ENCODE measurements around the gene WNT10A.

Gene WNT10A

DNA sequence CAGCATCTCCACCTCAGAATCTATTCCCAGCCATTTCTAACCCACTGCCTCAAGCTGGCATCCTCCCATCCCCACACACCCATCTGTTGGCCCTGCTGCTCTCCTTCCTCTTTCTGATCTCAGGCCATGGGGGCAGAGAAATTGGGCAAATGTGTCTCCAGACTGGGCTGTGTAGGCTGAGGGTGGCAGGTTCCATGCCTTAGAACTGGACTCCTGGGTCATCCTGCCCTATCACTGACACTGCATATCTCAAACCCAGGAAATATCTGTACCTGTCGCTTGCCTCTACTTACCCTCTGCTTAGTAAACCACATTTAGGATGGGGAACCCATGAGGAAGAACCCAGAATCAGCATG is 1.8 kb downstream of the WNT10A start:
- Histone ChIP-seq H3K27ac (no peak overlapping the region), H3K4me3 (no peak overlapping the region)
- TF ChIP-seq, protein P1, sequence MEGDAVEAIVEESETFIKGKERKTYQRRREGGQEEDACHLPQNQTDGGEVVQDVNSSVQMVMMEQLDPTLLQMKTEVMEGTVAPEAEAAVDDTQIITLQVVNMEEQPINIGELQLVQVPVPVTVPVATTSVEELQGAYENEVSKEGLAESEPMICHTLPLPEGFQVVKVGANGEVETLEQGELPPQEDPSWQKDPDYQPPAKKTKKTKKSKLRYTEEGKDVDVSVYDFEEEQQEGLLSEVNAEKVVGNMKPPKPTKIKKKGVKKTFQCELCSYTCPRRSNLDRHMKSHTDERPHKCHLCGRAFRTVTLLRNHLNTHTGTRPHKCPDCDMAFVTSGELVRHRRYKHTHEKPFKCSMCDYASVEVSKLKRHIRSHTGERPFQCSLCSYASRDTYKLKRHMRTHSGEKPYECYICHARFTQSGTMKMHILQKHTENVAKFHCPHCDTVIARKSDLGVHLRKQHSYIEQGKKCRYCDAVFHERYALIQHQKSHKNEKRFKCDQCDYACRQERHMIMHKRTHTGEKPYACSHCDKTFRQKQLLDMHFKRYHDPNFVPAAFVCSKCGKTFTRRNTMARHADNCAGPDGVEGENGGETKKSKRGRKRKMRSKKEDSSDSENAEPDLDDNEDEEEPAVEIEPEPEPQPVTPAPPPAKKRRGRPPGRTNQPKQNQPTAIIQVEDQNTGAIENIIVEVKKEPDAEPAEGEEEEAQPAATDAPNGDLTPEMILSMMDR (IDR thresholded peaks at IDR 0.05) = no peak
- DNase-seq (ENCODE audit: low spot score) = no peak

DNA sequence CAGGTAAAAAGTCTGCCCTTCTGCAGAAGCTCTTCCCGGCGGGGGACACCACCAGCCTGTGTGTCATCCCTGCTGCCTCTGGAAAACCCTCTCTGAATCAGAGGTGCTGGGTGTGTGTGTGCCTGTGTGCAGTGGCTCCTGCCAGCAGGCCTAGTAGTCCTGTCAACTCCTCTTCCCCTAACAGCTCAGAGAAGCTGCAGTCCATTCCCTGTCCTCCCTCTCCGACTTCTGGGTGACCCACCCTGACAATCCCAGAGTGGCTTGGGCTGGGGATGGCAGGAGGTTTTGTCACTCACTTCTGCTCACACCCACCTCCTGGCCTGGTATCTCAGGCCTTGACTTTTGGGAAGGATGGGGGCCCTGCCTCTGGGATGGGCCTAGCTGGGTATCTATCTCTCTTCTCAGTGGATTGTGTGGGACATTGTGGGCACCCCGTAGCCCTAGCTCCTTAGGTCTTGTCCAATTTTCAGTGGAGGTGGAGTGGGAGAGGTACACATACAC is 2.3 kb downstream of the WNT10A start:
- no peak for DNase-seq (ENCODE audit: low spot score)
- TF ChIP-seq, protein P1 (IDR thresholded peaks at IDR 0.05) = no peak
- Histone ChIP-seq H3K27ac (no peak overlapping the region), H3K4me3 (peak overlapping the region; percentile 67)

- H3K4me3 ChIP-seq = peak overlapping the region; percentile 67
- TF ChIP-seq, protein P1 (IDR thresholded peaks at IDR 0.05) = no peak
- no peak for DNase-seq (ENCODE audit: low spot score)
- H3K27ac ChIP-seq = no peak overlapping the region
Measured at GRCh38 chr2:218883491-218884490, 3.1 kb downstream of the WNT10A start.

- no peak for DNase-seq (ENCODE audit: low spot score)
- no peak overlapping the region for H3K27ac ChIP-seq
- no peak overlapping the region for H3K4me3 ChIP-seq
- TF ChIP-seq, protein P1 (IDR thresholded peaks at IDR 0.05) = no peak
Measured at GRCh38 chr2:218884519-218884918, 3.9 kb downstream of the WNT10A start.

GRCh38 chr2:218885981-218886947 is 5.6 kb downstream of the WNT10A start:
- TF ChIP-seq, protein P1 (IDR thresholded peaks at IDR 0.05) = no peak
- H3K4me3 ChIP-seq = no peak overlapping the region
- DNase-seq (ENCODE audit: low spot score) = no peak
- H3K27ac ChIP-seq = no peak overlapping the region

GRCh38 chr2:218887079-218887478 is 6.4 kb downstream of the WNT10A start:
- no peak overlapping the region for H3K4me3 ChIP-seq
- DNase-seq (ENCODE audit: low spot score) = no peak
- TF ChIP-seq, protein P1 (IDR thresholded peaks at IDR 0.05) = no peak
- H3K27ac ChIP-seq = no peak overlapping the region

Measured in coronary artery (tissue), 2 donors.